OCI-LY7 (cell line): ENCODE measurements around the gene SATB2.

ENCODE experiments used
- CTCF ChIP-seq: fragments of 200-600 bp; sonication (generic); conservative IDR thresholded peaks from 2 replicates; pipeline ENCODE4 v1.5.1; 2014; ENCODE audit warnings: mild to moderate bottlenecking, antibody characterized with exemption, low read length, moderate library complexity, mixed read lengths
- EZH2phosphoT487 ChIP-seq: fragments of 200-600 bp; sonication (generic); IDR thresholded peaks from 2 replicates; pipeline ENCODE4 v1.6.1; 2018; ENCODE audit warnings: low read depth, borderline replicate concordance, mild to moderate bottlenecking, mixed run types, antibody characterized with exemption, low read length, moderate library complexity, mixed read lengths

- TF ChIP-seq CTCF, result no peak
- no peak for TF ChIP-seq EZH2phosphoT487
These were observed 38.3 kb downstream of the SATB2 start for GRCh38 chr2:199419428-199419827.
